Sigmoid colon (tissue), 4 donors: ENCODE measurements around the gene PRCD.

Experiments
- EP300 ChIP-seq, 4 donors: sonication (generic); formaldehyde crosslinking; IDR thresholded peaks; one replicate each; pipeline ENCODE4 v1.6.1; 2017; ENCODE audit warnings: antibody characterized with exemption in 4 of 4
- POLR2A ChIP-seq, 2 donors: fragments of 450-650 bp; IDR thresholded peaks; one replicate each; pipeline ENCODE4 v1.6.1; 2016; ENCODE audit warnings: antibody characterized with exemption in 2 of 2, mild to moderate bottlenecking in 2 of 2, moderate library complexity in 2 of 2
- POLR2AphosphoS5 ChIP-seq, 4 donors: sonication (generic); formaldehyde crosslinking; IDR thresholded peaks; one replicate each; pipeline ENCODE4 v1.6.1; 2017; ENCODE audit warnings: antibody characterized with exemption in 4 of 4
- TF ChIP-seq, protein P1 (sequence below), 4 experiments: fragments of 450-650 bp in 3 of 4; fragments of 200-600 bp in 1 of 4; IDR thresholded peaks; one replicate each; pipeline ENCODE4 v1.5.1; 2016 to 2019; ENCODE audit warnings: antibody characterized with exemption in 4 of 4, mild to moderate bottlenecking in 3 of 4, moderate library complexity in 2 of 4

DNA sequence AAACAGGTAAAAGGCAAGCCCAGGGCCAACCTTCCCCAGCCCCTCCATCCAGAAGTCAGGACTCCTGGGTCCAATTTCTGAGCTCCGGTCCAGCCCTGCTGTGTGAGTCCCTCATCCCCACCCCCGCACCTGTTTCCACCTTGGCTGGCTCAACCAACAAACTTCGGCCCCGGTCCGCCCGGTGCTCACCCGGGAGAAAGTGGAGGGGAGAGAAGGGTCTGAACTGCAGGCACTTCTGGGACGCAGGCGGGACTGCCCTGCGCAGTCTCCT, 39.2 kb upstream of the PRCD start:
- TF ChIP-seq, protein P1, sequence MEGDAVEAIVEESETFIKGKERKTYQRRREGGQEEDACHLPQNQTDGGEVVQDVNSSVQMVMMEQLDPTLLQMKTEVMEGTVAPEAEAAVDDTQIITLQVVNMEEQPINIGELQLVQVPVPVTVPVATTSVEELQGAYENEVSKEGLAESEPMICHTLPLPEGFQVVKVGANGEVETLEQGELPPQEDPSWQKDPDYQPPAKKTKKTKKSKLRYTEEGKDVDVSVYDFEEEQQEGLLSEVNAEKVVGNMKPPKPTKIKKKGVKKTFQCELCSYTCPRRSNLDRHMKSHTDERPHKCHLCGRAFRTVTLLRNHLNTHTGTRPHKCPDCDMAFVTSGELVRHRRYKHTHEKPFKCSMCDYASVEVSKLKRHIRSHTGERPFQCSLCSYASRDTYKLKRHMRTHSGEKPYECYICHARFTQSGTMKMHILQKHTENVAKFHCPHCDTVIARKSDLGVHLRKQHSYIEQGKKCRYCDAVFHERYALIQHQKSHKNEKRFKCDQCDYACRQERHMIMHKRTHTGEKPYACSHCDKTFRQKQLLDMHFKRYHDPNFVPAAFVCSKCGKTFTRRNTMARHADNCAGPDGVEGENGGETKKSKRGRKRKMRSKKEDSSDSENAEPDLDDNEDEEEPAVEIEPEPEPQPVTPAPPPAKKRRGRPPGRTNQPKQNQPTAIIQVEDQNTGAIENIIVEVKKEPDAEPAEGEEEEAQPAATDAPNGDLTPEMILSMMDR (IDR thresholded peaks at IDR 0.05) = no peak
- TF ChIP-seq POLR2A (IDR thresholded peaks at IDR 0.05) (no peak), POLR2AphosphoS5 (IDR thresholded peaks at IDR 0.05) (no peak), EP300 (IDR thresholded peaks at IDR 0.05) (no peak)
